Measurements from ENCODE around the gene OPTN.
"Not testable (repeated sequence)": the region's sequence is repeated elsewhere in the genome, so short reads cannot be mapped to it uniquely, and the experiment has no call there.

Gene OPTN

GRCh38 chr10:13079776-13080050 lies 20.2 kb upstream of the OPTN start:
- no peak overlapping the region for H3K27ac ChIP-seq
- TF ChIP-seq, protein P1, sequence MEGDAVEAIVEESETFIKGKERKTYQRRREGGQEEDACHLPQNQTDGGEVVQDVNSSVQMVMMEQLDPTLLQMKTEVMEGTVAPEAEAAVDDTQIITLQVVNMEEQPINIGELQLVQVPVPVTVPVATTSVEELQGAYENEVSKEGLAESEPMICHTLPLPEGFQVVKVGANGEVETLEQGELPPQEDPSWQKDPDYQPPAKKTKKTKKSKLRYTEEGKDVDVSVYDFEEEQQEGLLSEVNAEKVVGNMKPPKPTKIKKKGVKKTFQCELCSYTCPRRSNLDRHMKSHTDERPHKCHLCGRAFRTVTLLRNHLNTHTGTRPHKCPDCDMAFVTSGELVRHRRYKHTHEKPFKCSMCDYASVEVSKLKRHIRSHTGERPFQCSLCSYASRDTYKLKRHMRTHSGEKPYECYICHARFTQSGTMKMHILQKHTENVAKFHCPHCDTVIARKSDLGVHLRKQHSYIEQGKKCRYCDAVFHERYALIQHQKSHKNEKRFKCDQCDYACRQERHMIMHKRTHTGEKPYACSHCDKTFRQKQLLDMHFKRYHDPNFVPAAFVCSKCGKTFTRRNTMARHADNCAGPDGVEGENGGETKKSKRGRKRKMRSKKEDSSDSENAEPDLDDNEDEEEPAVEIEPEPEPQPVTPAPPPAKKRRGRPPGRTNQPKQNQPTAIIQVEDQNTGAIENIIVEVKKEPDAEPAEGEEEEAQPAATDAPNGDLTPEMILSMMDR (conservative IDR thresholded peaks at IDR 0.05): no peak

DNA sequence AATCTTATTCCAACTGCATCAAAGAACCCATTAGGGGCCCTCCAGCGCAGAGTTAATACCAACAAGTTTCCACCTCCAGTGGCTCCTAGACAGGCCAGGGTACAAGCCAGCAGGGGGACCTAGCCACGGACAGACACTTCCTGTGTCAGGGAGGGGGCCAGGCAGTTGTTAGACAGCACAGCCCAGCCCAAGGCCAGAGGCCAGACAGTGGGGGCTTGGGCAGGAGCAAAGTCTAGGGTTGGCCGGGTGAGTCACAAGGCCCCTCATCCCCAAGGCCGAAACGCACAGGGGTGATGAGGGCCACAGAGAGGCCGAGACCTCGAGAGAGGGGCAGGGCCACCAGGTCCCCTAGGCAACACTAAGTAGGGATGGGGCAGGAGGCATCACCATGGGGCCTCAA lies 19.3 kb upstream of the OPTN start:
- TF ChIP-seq, protein P1 (conservative IDR thresholded peaks at IDR 0.05): no peak
- H3K27ac ChIP-seq: no peak overlapping the region

DNA sequence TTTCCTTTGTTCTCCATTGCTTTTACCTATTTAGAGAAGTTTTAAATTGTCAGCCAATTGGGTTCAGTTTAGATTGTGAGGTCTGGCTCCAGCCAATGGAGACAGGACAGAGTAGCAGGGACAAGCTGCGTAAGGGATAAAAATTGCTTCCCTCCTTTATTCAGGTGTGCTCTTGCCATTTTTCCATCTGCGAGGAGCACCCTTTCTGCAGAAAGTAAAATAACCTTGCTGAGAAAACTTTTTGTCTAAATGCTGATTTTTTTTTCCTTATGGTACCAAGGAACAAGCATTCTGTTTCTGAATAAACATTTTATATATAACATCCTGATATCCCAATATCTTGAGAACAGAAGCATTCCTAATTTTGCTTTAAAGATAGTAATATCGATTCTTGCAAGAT lies 16.3 kb upstream of the OPTN start:
- not testable (repeated sequence) for H3K27ac ChIP-seq

GRCh38 chr10:13086056-13086455 lies 13.9 kb upstream of the OPTN start:
- TF ChIP-seq, protein P1 (conservative IDR thresholded peaks at IDR 0.05): no peak
- H3K27ac ChIP-seq: no peak overlapping the region

GRCh38 chr10:13087601-13087985 lies 12.4 kb upstream of the OPTN start:
- TF ChIP-seq, protein P1 (conservative IDR thresholded peaks at IDR 0.05): no peak
- no peak overlapping the region for H3K27ac ChIP-seq

GRCh38 chr10:13087986-13088618 lies 11.9 kb upstream of the OPTN start:
- TF ChIP-seq, protein P1 (conservative IDR thresholded peaks at IDR 0.05): no peak
- H3K27ac ChIP-seq: no peak overlapping the region

DNA sequence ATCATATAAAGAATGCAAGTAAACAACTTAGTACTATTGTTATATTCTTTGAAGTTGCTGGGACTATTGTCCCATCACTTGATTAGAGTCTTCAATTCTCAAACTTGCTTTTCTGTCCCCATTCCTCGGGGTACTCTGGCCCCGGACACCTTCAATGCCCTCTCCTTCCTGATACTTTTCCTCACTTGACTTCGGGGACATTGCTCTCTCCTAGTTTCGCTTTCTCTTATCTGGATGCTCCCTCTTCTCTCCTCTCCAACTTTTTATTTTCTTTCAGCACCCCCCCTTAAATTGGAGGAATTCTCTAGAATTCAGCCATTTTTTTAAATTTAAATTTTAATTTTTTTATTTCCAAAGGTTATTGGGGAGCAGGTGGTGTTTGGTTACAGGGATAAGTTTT lies 10.6 kb upstream of the OPTN start:
- H3K27ac ChIP-seq: no peak overlapping the region
- TF ChIP-seq, protein P1 (conservative IDR thresholded peaks at IDR 0.05): no peak

- TF ChIP-seq, protein P1 (conservative IDR thresholded peaks at IDR 0.05): no peak
Observed at GRCh38 chr10:13090289-13090688, 9.7 kb upstream of the OPTN start.

More at GRCh38 chr10:13090289-13090688, 9.7 kb upstream of the OPTN start:
- H3K27ac ChIP-seq: no peak overlapping the region
